ENCODE results near the gene CHD3.

CHD3 gene

GRCh38 chr17:7903154-7904103 lies 14.8 kb downstream of the CHD3 start:
- DNase-seq, result no peak

GRCh38 chr17:7909089-7909488 lies 20.5 kb downstream of the CHD3 start:
- DNase-seq, result no peak

- no peak for DNase-seq
These were observed 21.7 kb downstream of the CHD3 start for GRCh38 chr17:7910281-7910680.

GRCh38 chr17:7910711-7911110 lies 22.1 kb downstream of the CHD3 start:
- DNase-seq, result no peak

- no peak for DNase-seq
These were observed 22.5 kb downstream of the CHD3 start for GRCh38 chr17:7911116-7911515.

GRCh38 chr17:7912927-7913524 lies 24.4 kb downstream of the CHD3 start:
- DNase-seq, result peak in 1 of 2 donors; percentile 24

GRCh38 chr17:7915179-7915610 lies 26.6 kb downstream of the CHD3 start:
- DNase-seq, result no peak

GRCh38 chr17:7915611-7916384 lies 27.2 kb downstream of the CHD3 start, which contains the start of gene RNF227:
Gene RNF227, minus strand, starts transcription at chr17:7916289. Its CDS starts 94 bp downstream, at chr17:7916195.
- peak; percentile 84 to 85 for DNase-seq

GRCh38 chr17:7916385-7916682 lies 27.7 kb downstream of the CHD3 start:
- no peak for DNase-seq

GRCh38 chr17:7916808-7917207 lies 28.2 kb downstream of the CHD3 start:
- DNase-seq, result no peak

GRCh38 chr17:7922269-7922844 lies 33.8 kb downstream of the CHD3 start:
- no peak for DNase-seq

- DNase-seq, result peak; percentile 71 to 75
These were observed 34.4 kb downstream of the CHD3 start for GRCh38 chr17:7922845-7923628.

GRCh38 chr17:7927596-7927995 lies 39.0 kb downstream of the CHD3 start:
- no peak for DNase-seq

- peak; percentile 30 to 48 for DNase-seq
These were observed 40.8 kb downstream of the CHD3 start, which contains the start of gene KCNAB3 for GRCh38 chr17:7929158-7930023. Gene KCNAB3, minus strand, starts transcription at chr17:7929856. Its CDS starts 421 bp downstream, at chr17:7929435.

- no peak for DNase-seq
These were observed 42.4 kb downstream of the CHD3 start for GRCh38 chr17:7930841-7931631.

- peak; percentile 99 for DNase-seq
These were observed 43.3 kb downstream of the CHD3 start, which contains the start of the genes CNTROB and TRAPPC1 for GRCh38 chr17:7931709-7932482. Gene CNTROB, plus strand, starts transcription at chr17:7932206. Its CDS starts 874 bp downstream, at chr17:7933080. Gene TRAPPC1, minus strand, starts transcription at chr17:7931946. Its CDS starts 117 bp downstream, at chr17:7931829.

- peak in 1 of 2 donors; percentile 26 for DNase-seq
These were observed 43.9 kb downstream of the CHD3 start for GRCh38 chr17:7932483-7932891.

- no peak for DNase-seq
These were observed 44.4 kb downstream of the CHD3 start for GRCh38 chr17:7932949-7933348.

GRCh38 chr17:7935859-7936258 lies 47.3 kb downstream of the CHD3 start:
- DNase-seq, result no peak

Measured in stimulated activated CD4-positive, alpha-beta T cell treated with anti-CD3 and anti-CD28 coated beads, Interleukin-2, amount 100 ng/mL, for 48 hours (primary cell).